ENCODE results near the gene ADGRA3.

The ADGRA3 gene

DNA sequence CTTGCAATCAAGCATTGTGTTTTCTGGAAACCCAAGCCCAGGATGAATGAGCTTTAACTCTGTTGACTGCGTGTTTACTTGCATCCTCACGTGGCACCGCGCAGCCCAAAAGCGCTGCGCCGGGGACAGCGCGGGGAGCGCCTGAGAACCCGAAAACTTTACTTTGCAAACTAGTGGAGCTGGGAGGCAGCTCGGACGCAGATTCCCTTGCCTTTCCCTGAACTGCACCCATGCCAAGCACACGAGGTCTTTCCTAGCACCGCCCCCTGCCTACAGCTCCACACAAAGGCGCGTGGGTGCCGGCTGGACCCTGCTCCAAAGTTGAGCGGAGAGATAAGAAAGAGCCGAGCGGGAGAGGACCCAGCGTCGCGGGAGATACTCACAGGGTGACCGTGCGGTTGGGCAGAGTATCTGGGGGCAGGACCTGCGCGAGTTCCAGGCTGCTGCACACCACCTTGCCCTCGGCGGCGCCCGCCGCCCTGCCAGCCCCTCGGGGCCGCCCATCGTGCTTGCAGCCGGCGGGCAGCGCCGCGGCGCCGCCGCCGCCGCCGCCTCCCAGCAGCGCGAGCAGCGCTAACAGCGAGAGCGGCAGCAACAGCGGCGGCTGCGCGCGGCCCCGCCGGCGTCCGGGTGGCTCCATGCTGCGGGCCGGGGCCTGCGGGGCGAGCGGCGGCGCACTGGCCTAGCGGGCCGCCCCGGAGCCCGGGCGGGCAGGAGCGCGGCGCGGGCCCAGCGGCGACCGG lies 550 bp downstream of the ADGRA3 start:
- no peak for TF ChIP-seq FOXP2 (optimal IDR thresholded peaks at IDR 0.05; ENCODE audit: borderline replicate concordance, extremely low read depth, extremely low read length, insufficient read depth)
- TF ChIP-seq POLR2AphosphoS5 (IDR thresholded peaks at IDR 0.05; ENCODE audit: low read depth, low read length): no peak
- TF ChIP-seq REST (IDR thresholded peaks at IDR 0.05; ENCODE audit: insufficient read depth in 1 of 2, low read depth in 2 of 2, low read length in 2 of 2): no peak
- TF ChIP-seq TAF1 (IDR thresholded peaks at IDR 0.05; ENCODE audit: borderline replicate concordance, insufficient read depth, low read length): no peak
- TF ChIP-seq SIN3A (IDR thresholded peaks at IDR 0.05; ENCODE audit: borderline replicate concordance, insufficient read depth, low read length): no peak; the same call in 1 of the 2 replicates

DNA sequence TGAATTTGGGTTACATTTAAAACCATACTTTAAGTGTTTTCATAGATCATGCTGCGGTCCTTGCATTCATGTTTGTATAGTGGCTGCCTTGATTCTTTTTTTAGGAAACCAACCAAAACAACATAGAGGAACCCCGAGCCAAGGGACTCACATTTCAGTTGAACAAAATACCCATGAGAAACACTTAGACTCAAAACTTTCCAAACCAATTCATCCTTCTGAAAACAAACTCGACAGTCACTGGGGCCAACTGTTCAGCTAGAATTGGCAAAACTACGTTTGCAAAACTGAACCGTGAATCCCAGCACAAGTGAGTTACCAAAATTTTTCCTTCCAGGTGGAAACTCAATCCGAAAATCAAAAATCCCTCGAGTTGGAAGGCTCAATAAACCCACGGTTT lies 1.4 kb downstream of the ADGRA3 start:
- TF ChIP-seq FOXP2 (optimal IDR thresholded peaks at IDR 0.05; ENCODE audit: borderline replicate concordance, extremely low read depth, extremely low read length, insufficient read depth) (no peak), POLR2AphosphoS5 (IDR thresholded peaks at IDR 0.05; ENCODE audit: low read depth, low read length) (no peak), SIN3A (IDR thresholded peaks at IDR 0.05; ENCODE audit: borderline replicate concordance, insufficient read depth, low read length) (no peak), REST (IDR thresholded peaks at IDR 0.05; ENCODE audit: insufficient read depth in 1 of 2, low read depth in 2 of 2, low read length in 2 of 2) (no peak)

DNA sequence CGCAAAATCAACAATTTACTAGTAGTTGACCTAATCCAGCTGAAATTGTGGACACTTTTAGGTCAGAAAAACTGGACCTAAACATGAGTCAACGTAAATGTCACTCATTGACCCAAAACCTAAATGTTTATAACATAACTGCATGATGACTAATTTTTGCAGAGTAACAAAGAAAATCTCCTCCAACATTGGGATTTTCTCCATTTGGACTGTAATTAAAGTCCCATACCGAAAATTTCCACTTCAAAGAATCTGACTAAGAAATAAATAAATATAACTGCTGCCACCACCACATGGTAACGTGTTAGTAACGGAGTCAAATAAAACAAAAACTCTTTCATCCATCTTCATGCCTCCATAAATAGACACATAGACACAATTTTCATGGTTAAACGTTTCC lies 1.9 kb downstream of the ADGRA3 start:
- no peak for TF ChIP-seq REST (IDR thresholded peaks at IDR 0.05; ENCODE audit: insufficient read depth in 1 of 2, low read depth in 2 of 2, low read length in 2 of 2)
- no peak for TF ChIP-seq SIN3A (IDR thresholded peaks at IDR 0.05; ENCODE audit: borderline replicate concordance, insufficient read depth, low read length)
- no peak for TF ChIP-seq POLR2AphosphoS5 (IDR thresholded peaks at IDR 0.05; ENCODE audit: low read depth, low read length)
- no peak for TF ChIP-seq TAF1 (IDR thresholded peaks at IDR 0.05; ENCODE audit: borderline replicate concordance, insufficient read depth, low read length)
- TF ChIP-seq FOXP2 (optimal IDR thresholded peaks at IDR 0.05; ENCODE audit: borderline replicate concordance, extremely low read depth, extremely low read length, insufficient read depth): no peak

- no peak for TF ChIP-seq POLR2AphosphoS5 (IDR thresholded peaks at IDR 0.05; ENCODE audit: low read depth, low read length)
- TF ChIP-seq FOXP2 (optimal IDR thresholded peaks at IDR 0.05; ENCODE audit: borderline replicate concordance, extremely low read depth, extremely low read length, insufficient read depth): no peak
- TF ChIP-seq SIN3A (IDR thresholded peaks at IDR 0.05; ENCODE audit: borderline replicate concordance, insufficient read depth, low read length): no peak
- no peak for TF ChIP-seq TAF1 (IDR thresholded peaks at IDR 0.05; ENCODE audit: borderline replicate concordance, insufficient read depth, low read length)
- TF ChIP-seq REST (IDR thresholded peaks at IDR 0.05; ENCODE audit: insufficient read depth in 1 of 2, low read depth in 2 of 2, low read length in 2 of 2): no peak
Measured at GRCh38 chr4:22512306-22512705, 3.6 kb downstream of the ADGRA3 start.
